VCaP (cell line): Measurements from ENCODE around the gene SMIM41.

Source experiments
- H3K27ac ChIP-seq: fragments of 450-650 bp; 2 replicates; pipeline ENCODE4 v1.5.1; 2017
- TF ChIP-seq, protein P1 (sequence below): fragments of 450-650 bp; conservative IDR thresholded peaks from 2 replicates; pipeline ENCODE4 v1.5.1; 2017; ENCODE audit warnings: mild to moderate bottlenecking, moderate library complexity

Gene SMIM41

DNA sequence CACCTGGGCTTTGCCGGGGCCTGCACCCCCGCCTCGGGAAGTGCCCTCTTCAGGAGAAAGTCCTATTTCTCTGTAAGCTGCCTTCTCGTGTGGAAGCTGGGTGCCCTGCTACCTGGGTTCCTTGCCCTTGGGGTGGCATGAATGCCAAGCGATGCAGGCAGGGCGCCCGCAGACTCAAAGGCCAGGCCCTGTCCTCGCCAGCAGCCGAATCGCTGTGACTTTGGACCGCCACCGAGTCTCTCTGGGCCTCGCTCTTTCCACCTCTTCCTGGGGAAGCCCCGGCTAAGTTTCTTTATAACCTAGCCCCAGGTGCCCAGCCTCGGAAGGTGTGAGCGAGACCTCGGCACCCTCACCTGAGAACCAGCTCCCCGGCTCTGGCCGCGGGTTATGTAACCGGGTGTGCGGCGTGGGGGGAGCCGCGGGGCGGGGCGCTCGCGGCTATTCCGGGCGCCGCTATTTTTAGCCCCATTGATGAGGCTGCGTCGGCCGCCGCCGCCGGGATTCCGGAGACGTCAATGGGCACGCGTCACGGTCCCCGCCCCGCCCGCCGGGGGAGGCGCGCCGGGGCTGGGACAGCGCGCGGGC lies 42.8 kb upstream of the SMIM41 start:
- TF ChIP-seq, protein P1, sequence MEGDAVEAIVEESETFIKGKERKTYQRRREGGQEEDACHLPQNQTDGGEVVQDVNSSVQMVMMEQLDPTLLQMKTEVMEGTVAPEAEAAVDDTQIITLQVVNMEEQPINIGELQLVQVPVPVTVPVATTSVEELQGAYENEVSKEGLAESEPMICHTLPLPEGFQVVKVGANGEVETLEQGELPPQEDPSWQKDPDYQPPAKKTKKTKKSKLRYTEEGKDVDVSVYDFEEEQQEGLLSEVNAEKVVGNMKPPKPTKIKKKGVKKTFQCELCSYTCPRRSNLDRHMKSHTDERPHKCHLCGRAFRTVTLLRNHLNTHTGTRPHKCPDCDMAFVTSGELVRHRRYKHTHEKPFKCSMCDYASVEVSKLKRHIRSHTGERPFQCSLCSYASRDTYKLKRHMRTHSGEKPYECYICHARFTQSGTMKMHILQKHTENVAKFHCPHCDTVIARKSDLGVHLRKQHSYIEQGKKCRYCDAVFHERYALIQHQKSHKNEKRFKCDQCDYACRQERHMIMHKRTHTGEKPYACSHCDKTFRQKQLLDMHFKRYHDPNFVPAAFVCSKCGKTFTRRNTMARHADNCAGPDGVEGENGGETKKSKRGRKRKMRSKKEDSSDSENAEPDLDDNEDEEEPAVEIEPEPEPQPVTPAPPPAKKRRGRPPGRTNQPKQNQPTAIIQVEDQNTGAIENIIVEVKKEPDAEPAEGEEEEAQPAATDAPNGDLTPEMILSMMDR: no peak
- H3K27ac ChIP-seq: peak overlapping the region; percentile 90

DNA sequence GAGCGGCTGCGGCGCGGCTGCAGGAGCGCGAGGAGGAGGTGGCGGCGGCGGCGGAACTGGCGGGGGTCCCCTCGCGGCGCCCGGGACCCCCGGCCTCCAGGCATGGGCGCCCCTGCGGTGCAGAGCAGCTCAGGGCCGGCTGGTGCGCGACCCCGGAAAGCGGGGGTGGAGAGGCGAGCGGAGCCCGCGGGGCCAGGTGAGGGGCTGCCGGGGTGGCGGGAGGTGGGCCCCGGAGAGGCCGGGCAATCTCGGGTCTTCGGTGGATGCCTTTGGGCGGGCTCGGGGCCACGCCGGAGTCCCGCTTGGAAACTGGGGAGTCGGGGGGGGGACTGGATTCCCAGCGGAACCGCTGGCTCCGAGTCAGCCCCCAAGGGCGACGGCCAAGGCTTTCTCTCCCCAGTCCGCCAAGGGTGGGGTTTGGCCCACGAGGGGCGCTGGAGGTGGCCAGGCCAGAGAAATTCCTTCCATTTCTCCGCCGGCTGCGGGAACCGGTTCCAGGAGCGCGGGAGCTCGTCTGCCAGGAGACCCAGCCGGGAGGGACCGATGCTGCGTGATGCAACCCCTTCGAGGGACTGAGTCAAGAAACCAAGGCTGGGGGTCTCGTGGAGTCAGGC lies 42.1 kb upstream of the SMIM41 start:
- peak overlapping the region; percentile 90 for H3K27ac ChIP-seq
- TF ChIP-seq, protein P1: peak; percentile 36

DNA sequence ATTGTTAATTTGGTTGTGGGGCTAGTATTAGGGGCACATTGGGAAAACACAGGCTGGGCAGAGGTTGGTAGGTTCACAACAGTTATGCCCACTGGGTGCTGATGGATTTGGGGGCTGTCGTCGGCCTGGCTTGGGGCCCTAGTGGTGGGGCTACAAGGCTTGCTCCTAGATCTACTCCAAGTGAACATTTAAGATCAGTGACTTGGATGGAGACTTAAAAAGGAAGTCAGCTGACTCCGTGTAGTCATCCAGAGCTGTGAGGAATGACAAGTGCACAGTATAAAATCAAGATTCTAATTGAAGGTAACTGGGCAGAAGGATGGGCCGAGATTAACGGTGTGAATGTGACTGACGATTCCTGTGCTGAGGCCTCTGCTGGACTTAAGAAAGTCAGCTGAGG lies 41.1 kb upstream of the SMIM41 start:
- peak overlapping the region; percentile 90 for H3K27ac ChIP-seq
- TF ChIP-seq, protein P1: no peak

DNA sequence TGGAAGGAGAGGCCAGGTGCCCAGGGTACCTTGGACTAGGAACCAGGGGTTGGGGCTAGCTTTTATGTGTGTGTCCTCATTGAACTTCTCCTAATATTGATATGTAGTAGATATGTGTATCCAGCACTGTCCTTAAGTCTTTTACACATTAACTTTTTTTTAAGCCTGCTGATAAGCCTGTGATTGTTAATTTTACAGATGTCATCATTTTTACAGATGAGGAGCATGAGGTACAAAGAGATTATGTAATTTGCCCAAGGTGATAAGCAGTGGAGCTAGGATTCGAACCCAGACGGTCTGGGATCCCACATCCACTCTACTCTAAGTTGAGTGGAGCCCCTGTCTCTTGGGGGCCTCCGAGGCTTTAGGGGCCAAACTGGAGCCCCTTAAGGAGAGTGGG lies 38.5 kb upstream of the SMIM41 start:
- no peak overlapping the region for H3K27ac ChIP-seq
- TF ChIP-seq, protein P1: no peak

DNA sequence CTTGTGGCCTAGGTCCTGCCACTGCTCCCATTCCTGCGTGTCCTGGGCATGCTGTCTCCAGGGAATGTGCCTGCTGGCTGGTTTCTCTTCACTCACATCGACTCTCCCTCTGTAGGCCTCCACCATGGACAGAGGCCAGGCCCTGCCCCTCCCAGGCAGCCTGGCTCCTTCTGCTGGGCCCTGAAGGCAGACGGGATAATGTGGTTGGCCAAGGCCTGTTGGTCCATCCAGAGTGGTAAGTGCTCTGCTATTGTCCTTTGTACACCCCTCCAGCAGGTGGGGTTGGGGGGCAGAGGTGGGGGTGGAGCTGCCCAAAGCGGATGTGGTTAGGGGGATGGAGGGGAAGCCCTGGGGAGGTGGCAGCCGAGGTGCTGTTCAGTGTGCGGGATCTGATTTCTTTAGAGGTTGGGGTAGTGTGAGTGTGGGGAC lies 37.8 kb upstream of the SMIM41 start:
- H3K27ac ChIP-seq: no peak overlapping the region
- TF ChIP-seq, protein P1: no peak

DNA sequence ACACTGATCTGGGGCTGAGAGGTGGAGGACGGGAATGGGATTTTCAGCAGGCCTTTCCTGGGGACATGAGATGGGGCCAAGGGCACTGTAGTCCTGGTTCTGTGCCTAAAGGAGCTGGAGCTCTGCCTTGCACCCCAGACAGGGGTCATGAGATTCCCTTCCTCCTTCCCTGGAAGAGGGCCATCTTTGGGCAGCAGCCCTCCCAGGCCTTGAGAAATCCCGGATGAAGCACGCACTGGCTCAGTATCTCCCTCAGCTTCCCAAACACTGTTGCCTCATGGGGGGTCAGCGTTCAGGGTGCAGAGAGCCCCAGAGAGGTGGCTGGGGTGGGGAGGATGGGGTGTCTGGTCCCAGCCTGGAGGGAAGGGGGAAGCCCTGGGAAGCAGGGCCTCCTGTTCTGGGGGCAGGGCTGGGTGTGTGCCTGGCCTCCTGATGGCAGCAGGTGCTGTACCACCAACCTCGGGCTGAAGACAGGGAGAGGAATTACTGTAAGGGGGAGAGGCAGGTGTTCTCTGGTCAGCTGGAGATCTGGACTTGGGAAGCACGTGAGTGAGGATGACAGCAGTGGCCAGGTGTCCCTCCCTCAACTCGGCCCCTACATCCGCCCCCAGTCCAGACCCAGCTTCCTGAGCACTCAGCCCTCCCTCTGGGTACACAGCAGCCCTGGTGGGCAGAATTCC lies 36.7 kb upstream of the SMIM41 start:
- H3K27ac ChIP-seq: peak overlapping the region; percentile 52
- TF ChIP-seq, protein P1: no peak

DNA sequence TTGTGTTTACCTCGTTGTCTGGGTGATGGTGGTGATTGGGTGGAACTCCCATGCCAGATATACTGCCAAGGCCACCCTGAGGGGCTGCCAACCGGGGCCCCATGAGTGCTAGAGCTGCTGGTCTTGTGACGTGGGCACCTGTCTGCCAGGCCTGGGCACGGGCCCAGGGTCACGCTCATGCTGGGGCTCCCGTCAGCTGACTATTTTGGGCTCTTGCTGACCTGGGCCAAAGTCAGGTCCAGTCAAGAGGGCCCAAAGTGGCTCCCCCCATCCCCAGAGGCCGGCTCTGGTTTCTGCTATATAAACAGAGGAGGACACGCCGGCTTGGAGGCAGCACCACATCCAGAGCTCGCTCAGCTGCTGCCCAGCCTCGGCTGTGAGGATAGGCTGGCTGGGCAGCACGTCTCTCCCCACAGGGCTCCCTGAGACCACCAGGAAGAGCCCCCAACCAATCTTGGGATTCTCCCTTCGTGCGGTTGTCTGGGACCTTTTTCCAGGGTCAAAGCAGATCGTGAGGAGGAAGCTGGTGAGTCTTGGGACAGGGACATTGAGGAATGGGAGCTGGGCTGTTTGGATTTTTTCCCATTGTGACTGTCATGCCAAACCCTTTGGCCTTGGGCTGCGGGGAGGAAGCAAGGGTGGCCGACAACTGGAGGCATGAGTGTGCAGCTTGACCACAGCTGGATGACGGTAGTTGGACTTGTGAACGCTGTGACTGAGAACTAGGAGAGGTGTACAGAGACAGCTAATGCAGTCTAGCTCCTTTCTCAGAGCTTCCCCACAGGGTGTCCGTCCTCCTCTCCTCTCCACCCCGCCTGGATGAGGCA lies 35.9 kb upstream of the SMIM41 start:
- TF ChIP-seq, protein P1: no peak
- H3K27ac ChIP-seq: peak overlapping the region; percentile 52
